ENCODE measurements around the gene COPS7B.

The COPS7B gene

DNA sequence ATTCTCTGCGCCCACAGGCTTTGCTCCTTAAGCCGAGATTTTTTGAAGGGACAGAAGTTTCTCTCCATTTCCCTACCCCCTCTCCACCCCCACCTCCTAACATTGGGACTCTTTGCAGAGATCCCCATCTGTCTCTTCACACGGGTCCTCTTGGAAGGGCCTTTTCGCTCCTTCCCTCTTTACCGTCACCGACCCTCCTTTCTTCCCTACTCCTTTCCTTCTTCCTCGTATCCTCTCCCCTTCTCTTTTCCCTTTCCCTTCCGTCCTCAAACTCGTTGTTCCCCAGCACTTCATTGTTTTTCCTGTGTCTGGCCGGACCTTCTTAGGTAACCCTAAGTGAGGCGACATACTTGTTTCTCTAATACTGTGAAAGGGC is 660 bp downstream of the COPS7B start:
- no peak for DNase-seq

DNA sequence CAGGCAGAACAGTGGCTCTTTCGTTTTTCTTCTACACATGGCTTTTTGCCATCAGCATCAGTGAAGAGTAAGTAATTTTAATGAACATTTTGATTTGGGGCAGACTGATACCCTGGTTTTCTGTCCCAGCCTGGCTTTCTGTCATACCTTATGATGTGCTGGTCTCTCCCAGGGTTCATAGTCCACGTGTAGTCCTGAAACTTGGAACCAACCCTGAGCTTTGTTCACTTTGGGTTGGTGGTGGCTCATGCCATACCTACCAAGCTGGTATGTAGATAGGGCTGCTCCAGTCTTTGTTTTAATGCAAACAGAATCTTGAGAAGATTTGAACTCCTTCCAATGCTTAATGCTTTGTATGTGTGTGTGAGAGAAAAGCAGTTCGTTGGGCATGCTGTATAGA is 4.9 kb downstream of the COPS7B start:
- DNase-seq: no peak

DNA sequence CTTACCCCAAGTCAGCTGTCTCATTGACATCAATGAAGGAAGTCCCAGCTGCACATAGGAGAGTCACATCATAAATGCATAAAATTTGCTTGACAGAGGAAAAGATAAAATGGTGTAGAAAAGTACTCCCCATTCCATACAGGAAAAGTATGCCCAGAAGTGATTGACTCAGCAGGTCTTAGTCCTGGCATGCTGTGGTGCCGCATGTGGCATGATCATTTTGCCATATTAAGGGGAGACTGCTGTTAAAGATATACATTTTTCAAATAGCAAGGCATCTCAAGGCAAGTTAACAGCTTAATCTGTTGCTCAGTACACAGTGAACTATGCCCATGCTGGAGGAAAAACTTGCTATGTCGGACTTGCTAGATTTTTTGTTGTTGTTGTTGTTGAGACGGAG is 8.1 kb downstream of the COPS7B start:
- DNase-seq: no peak

- no peak for DNase-seq
Observed at GRCh38 chr2:231795525-231796327, 9.5 kb downstream of the COPS7B start.

DNA sequence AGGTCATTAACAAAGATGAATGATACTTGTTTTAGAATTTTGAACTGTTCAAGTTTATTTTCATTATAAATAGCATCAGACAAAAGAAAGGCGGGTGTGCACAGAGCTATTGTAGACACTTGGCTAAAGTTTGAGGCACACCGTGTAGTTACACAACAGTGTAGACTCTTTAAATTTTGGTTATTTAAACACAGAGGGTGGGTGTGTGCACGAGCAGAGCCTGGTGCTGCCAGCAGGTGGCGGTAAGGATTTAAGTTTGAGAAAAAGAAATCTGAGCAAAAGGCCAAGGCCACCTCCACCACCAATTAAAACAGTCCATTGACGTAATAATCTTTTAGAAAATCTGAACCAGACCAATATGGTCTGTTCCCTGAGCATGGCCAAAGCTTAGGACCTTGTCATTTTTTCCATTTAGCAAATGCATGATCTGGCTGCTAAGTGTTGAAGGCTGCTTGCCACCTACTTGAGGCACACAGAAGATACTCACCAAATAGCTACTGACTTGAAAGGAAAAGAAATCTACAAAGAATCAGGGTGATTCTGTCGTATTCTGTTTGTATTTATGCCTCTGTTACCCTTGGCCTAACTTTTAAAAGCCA is 14.3 kb downstream of the COPS7B start:
- no peak for DNase-seq

GRCh38 chr2:231803501-231804138 is 17.4 kb downstream of the COPS7B start:
- DNase-seq: no peak

DNA sequence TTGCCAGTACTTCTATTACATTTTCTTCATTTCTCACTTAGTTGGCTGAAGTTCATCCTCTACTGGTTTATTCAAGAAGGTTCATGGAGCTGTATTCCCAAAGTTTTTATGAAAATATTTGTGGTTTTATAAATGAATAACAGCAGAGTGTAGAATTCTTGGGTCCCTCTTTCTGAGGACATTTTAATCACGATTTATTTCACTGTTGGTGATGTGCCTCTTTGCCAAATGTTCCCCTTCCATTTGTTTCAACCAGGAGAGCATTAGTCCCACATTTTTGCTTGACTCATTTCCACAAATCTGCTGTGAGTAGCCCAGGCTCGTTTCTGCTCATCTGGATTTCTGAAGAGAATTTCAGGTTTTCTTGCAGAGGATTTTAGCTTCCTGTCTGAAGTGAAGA is 20.8 kb downstream of the COPS7B start:
- no peak for DNase-seq

GRCh38 chr2:231810905-231811304 is 24.7 kb downstream of the COPS7B start:
- DNase-seq: no peak

DNA sequence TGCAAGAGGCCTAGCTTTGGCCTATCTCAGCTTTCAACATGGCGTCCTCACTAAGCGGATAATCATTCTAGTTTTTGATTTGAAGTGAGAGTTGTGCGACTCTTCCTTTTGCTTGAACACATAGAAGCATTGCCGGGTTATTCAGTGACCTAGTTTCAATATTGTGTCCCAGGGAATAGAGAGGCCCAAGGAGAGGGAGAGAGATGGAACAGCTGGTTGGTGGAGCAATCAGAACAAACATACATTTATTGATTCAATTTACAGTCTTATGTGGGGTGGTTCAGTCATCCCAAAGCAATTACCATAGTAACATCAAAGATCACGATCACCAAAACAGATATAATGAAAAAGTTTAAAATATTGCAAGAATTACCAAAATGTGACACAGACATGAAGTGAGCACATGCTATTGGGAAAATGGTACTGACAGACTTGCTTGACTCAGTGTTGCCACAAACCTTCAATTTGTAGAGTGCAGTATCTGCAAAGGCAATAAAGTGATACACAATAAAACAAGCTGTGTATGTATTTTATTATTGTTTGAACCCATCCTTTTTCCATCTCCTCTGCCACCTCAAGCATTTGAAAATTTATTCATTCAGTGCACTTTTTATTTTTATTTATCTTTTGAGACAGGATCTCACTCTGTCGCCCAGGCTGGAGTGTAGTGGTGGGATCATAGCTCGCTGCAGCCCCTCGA is 30.2 kb downstream of the COPS7B start:
- no peak for DNase-seq

DNA sequence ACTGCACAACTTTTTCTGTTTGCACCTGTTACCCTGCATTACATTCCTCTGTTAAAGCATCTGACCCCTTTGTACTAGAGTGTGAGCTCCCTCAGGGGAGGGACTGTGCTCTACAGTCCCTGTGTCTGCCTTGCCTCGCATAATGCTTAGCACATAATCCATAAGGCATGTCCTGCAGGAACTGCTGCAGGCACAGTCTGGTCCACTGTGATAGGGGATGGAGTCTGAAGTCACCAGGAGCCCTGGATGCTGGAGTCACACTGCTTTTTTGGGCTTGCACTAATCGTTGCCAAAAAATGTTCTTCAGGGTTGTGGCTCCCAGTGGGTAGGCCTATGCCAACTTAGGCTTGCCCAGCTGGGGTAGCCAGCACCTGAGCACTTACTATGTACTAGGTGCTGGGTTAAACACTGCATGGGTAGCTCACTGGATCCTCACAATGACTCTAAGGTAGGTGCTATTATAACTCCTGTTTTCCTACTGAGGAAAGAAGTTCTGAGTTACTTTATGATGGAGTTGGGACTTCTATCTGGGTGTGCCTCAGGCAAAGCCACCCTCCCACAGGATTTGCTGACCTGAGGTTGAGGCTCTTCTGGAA is 33.3 kb downstream of the COPS7B start:
- no peak for DNase-seq

- DNase-seq: no peak
Observed at GRCh38 chr2:231820786-231821303, 34.6 kb downstream of the COPS7B start.

DNA sequence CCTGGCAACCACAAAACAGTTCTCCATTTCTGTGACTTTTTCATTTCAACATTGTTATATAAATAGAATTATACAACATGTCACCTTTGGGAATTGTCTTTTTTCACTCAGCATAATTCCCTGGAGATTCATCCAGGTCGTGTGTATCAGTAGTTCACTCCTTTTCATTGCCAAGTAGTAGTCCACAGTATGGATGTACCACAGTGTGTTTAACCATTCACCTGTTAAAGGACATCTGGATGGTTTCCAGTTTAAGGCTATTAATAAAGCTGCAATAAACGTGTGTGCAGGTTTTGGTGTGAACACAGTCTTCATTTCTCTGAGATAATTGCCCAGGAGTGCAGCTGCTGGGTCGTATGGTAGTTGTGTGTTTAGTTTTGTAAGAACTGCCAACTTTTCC is 35.7 kb downstream of the COPS7B start:
- no peak for DNase-seq

DNA sequence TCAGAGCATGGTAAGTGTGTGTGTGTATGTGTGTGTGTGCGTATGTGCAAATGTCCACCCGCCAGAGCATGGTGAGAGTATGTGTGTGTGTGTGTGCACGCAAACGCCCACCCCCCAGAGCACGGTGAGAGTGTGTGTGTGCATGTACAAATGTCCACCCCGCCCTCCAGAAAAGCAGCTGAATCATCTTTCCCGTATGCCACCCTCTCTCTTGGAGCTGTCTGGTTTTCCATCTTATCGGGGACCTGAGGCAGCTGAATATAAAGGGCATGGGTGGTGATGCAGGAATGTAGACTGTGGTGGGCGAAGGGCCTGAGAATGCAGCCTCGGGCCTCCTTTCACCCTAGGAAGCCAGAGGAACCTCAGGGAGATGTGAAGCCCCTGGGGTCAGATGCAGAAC is 66.9 kb downstream of the COPS7B start:
- DNase-seq: no peak

DNA sequence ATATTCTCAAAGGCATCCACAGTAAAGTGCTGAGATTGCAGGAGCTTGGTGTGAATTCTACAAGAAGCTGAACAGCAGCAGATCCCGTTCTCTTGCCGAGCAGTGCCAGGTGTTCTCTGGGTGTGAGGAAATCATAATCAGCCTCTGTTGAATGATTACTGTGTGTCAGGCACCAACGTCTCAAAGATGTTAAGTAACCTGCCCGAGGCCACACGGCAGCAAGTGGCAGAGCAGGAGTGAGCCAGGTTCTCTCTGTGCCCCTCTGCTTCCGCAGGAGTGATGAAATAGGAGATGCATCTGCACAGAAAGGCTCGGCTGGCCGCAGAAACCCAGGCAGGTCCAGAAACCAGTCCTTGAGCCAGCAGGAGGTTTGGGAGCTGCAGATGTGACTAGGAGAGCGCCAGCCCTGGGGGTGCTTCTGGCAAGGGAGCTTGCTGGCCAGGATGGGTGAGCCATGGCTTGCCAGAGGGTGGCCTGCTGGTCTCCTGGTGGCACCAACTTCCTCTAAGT is 68.4 kb downstream of the COPS7B start:
- DNase-seq: no peak

DNA sequence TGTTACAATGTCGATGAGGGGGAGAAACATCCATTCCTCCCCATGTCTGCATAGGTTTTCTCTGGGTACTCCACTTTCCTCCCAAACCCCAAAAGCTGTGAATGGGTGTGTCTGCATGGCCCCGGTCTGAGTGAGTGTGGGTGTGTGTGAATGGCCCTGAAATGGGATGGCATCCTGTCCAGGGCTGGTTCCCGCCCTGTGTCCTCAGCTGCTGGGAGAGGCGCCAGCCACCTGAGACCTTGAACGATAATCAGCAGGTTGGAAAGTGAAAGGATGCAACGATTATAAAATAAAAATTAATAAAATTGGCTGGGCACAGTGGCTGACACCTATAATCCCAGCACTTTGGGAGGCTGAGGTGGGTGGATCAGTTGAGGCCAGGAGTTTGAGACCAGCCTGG is 70.7 kb downstream of the COPS7B start:
- no peak for DNase-seq

Data from hippocampal formation (tissue), 2 donors.